ENCODE measurements around the gene MINPP1. TPM values are rescaled to one million over a fixed set of nuclear protein-coding genes. Genes with fewer than 3 reads are reported as not detected.

MINPP1 gene
- total and polyA plus RNA-seq, 2 experiments from 2014 or later: 46.0 to 56.1 TPM

GRCh38 chr10:87560495-87561129, 55.9 kb downstream of the MINPP1 start:
- Histone ChIP-seq H3K4me1 (ENCODE audit: insufficient read depth) (no peaks in the 10 kb centered on the region), H3K4me2 (no peak overlapping the region), H3K27me3 (no peaks in the 10 kb centered on the region), H3K9me3 (ENCODE audit: low read depth) (no peaks in the 10 kb centered on the region), H4K20me1 (ENCODE audit: insufficient read depth, poor library complexity, severe bottlenecking) (no peaks in the 10 kb centered on the region), H2AFZ (no peak overlapping the region), H3K9me2 (replicated peaks; ENCODE audit: insufficient read depth) (no peaks in the 10 kb centered on the region), H3K4me3 (no peak overlapping the region), H3K27ac (no peak overlapping the region), H3K79me2 (no peaks in the 10 kb centered on the region), H3K36me3 (replicated peaks; ENCODE audit: insufficient read depth, low read depth) (no peaks in the 10 kb centered on the region)
- 88% methylated on average over 5 of the region's 5 CpGs for WGBS (ENCODE audit: low lambda C conversion rate, missing lambda C conversion rate)
- TF ChIP-seq CTCF (IDR thresholded peaks at IDR 0.05; ENCODE audit: poor library complexity): no peak
- no peak for TF ChIP-seq EZH2phosphoT487 (IDR thresholded peaks at IDR 0.05; ENCODE audit: low read depth, severe bottlenecking, unreplicated experiment)
- no peak for TF ChIP-seq EZH2 (IDR thresholded peaks at IDR 0.05; ENCODE audit: borderline replicate concordance)
- DNase-seq (ENCODE audit: low spot score): no peak

- no peak for DNase-seq (ENCODE audit: low spot score)
- no peak overlapping the region for H3K27ac ChIP-seq
- no peaks in the 10 kb centered on the region for H3K9me2 ChIP-seq (replicated peaks; ENCODE audit: insufficient read depth)
- H4K20me1 ChIP-seq (ENCODE audit: insufficient read depth, poor library complexity, severe bottlenecking): no peaks in the 10 kb centered on the region
- no peaks in the 10 kb centered on the region for H3K4me1 ChIP-seq (ENCODE audit: insufficient read depth)
- H3K79me2 ChIP-seq: no peaks in the 10 kb centered on the region
- H3K4me2 ChIP-seq: no peak overlapping the region
- no peak overlapping the region for H3K4me3 ChIP-seq
- H2AFZ ChIP-seq: no peak overlapping the region
- no peaks in the 10 kb centered on the region for H3K27me3 ChIP-seq
- 81% methylated on average over 9 of the region's 9 CpGs for WGBS (ENCODE audit: low lambda C conversion rate, missing lambda C conversion rate)
- no peak for TF ChIP-seq CTCF (IDR thresholded peaks at IDR 0.05; ENCODE audit: poor library complexity)
- no peak for TF ChIP-seq EZH2phosphoT487 (IDR thresholded peaks at IDR 0.05; ENCODE audit: low read depth, severe bottlenecking, unreplicated experiment)
- TF ChIP-seq EZH2 (IDR thresholded peaks at IDR 0.05; ENCODE audit: borderline replicate concordance): no peak
- no peaks in the 10 kb centered on the region for H3K9me3 ChIP-seq (ENCODE audit: low read depth)
- no peaks in the 10 kb centered on the region for H3K36me3 ChIP-seq (replicated peaks; ENCODE audit: insufficient read depth, low read depth)
Measured at GRCh38 chr10:87562750-87563149, 58.1 kb downstream of the MINPP1 start.

GRCh38 chr10:87565010-87565409, 60.3 kb downstream of the MINPP1 start:
- Histone ChIP-seq H3K4me3 (no peak overlapping the region), H3K79me2 (no peaks in the 10 kb centered on the region), H3K9me2 (replicated peaks; ENCODE audit: insufficient read depth) (no peaks in the 10 kb centered on the region), H3K36me3 (replicated peaks; ENCODE audit: insufficient read depth, low read depth) (no peaks in the 10 kb centered on the region), H3K27me3 (no peaks in the 10 kb centered on the region), H2AFZ (no peak overlapping the region), H4K20me1 (ENCODE audit: insufficient read depth, poor library complexity, severe bottlenecking) (no peaks in the 10 kb centered on the region), H3K4me2 (no peak overlapping the region), H3K4me1 (ENCODE audit: insufficient read depth) (no peaks in the 10 kb centered on the region), H3K9me3 (ENCODE audit: low read depth) (no peaks in the 10 kb centered on the region), H3K27ac (no peak overlapping the region)
- no peak for DNase-seq (ENCODE audit: low spot score)
- TF ChIP-seq EZH2 (IDR thresholded peaks at IDR 0.05; ENCODE audit: borderline replicate concordance) (no peak), CTCF (IDR thresholded peaks at IDR 0.05; ENCODE audit: poor library complexity) (no peak)

GRCh38 chr10:87575851-87576250, 71.2 kb downstream of the MINPP1 start:
- no peaks in the 10 kb centered on the region for H3K79me2 ChIP-seq
- DNase-seq (ENCODE audit: low spot score): no peak
- no peak overlapping the region for H2AFZ ChIP-seq
- 88% methylated on average over 3 of the region's 3 CpGs for WGBS (ENCODE audit: low lambda C conversion rate, missing lambda C conversion rate)
- no peaks in the 10 kb centered on the region for H3K9me3 ChIP-seq (ENCODE audit: low read depth)
- peaks cover 13% of the 10 kb centered on the region for H3K4me1 ChIP-seq (ENCODE audit: insufficient read depth)
- H3K27me3 ChIP-seq: no peaks in the 10 kb centered on the region
- H3K36me3 ChIP-seq (replicated peaks; ENCODE audit: insufficient read depth, low read depth): no peaks in the 10 kb centered on the region
- H3K27ac ChIP-seq: no peak overlapping the region
- no peak overlapping the region for H3K4me3 ChIP-seq
- TF ChIP-seq EZH2phosphoT487 (IDR thresholded peaks at IDR 0.05; ENCODE audit: low read depth, severe bottlenecking, unreplicated experiment): no peak
- no peak for TF ChIP-seq CTCF (IDR thresholded peaks at IDR 0.05; ENCODE audit: poor library complexity)
- TF ChIP-seq EZH2 (IDR thresholded peaks at IDR 0.05; ENCODE audit: borderline replicate concordance): no peak
- H4K20me1 ChIP-seq (ENCODE audit: insufficient read depth, poor library complexity, severe bottlenecking): no peaks in the 10 kb centered on the region
- H3K9me2 ChIP-seq (replicated peaks; ENCODE audit: insufficient read depth): no peaks in the 10 kb centered on the region
- no peak overlapping the region for H3K4me2 ChIP-seq

Measured in hepatocyte (in vitro differentiated cells).